ENCODE data around the gene ABCA2.

GRCh38 chr9:137053944-137054931, 26.2 kb upstream of the ABCA2 start, which contains the start of gene ENTPD2:
- no peak for TF ChIP-seq POLR2A (IDR thresholded peaks at IDR 0.05)
- TF ChIP-seq CTCF (IDR thresholded peaks at IDR 0.05): no peak
- no peak for TF ChIP-seq EP300 (IDR thresholded peaks at IDR 0.05)
- TF ChIP-seq POLR2AphosphoS5 (IDR thresholded peaks at IDR 0.05): peak in 1 of 3 donors; percentile 36

All from stomach (tissue), 4 donors.